Cerebellar nuclear complex (tissue), 1 donor: ENCODE data around the gene PRKCSH.
"Not testable (repeated sequence)": the region's sequence is repeated elsewhere in the genome, so short reads cannot be mapped to it uniquely, and the experiment has no call there.

Experiments
- DNase-seq, 2 experiments: peaks; one replicate each; lab custom pipeline; 2025; lab: John Stamatoyannopoulos, UW

PRKCSH gene

GRCh38 chr19:11450570-11451326, 15.3 kb downstream of the PRKCSH start:
- no peak for DNase-seq

DNA sequence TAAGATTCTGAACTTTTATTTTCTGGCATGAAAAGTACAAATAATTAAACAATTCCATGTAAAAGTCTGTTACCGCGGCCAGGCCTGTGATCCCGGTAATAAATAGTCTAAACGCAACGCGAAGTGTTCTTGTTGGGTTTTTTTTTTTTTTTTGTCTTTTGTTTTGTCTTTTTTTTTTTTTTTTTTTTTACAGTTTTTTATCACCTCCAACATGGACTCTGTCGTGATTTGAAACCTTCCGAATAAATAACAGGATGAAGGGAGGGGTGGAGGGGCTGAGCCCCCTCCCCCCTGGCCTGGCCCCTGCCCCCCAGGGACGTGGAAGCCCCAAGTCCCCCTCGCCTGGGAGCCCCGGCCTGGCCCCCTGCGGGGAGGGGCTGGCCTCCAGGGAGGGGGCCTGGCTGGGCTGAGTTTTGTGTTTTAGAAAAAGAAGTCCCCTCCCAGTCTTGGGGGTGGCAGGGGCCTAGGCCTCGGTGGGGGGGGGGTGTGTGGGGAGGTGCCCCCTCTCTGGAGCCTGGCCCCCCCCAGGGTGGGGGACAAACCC, 16.0 kb downstream of the PRKCSH start:
- DNase-seq = no peak

DNA sequence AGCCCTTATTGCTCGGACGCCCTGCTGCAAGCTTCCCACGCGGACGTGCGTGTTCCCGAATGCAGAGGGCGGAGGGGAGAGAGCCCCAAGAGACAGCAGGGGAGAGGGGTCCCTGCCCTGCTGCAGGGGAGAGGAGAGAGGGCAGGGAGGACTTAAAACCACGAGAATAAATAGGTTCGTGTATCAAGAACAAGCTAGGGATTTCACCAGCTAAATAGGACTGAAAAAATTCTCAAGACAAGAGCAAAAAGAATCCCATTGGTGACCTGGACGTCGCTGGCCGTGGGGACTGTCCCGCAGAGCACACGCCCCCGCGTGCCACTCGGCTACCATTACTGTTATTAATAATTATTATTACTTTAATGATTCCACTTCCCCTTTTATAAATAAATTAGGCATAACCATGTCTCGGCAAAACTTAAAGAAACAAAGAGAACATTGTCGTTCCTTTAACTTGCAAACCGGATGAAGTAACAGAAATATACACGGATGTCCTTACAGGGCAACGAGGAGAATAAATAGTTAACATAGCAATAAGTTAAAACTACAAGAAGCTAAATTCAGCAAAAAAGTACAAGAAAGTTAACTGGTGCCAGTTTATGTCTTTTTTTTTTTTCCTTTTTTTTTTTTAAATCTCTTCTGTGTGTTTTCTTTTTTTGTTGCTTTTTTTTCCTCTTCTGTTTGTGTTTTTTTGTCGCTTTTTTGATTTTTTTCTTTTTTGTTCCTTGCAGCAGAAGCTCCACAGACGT, 16.6 kb downstream of the PRKCSH start:
- DNase-seq = no peak

DNA sequence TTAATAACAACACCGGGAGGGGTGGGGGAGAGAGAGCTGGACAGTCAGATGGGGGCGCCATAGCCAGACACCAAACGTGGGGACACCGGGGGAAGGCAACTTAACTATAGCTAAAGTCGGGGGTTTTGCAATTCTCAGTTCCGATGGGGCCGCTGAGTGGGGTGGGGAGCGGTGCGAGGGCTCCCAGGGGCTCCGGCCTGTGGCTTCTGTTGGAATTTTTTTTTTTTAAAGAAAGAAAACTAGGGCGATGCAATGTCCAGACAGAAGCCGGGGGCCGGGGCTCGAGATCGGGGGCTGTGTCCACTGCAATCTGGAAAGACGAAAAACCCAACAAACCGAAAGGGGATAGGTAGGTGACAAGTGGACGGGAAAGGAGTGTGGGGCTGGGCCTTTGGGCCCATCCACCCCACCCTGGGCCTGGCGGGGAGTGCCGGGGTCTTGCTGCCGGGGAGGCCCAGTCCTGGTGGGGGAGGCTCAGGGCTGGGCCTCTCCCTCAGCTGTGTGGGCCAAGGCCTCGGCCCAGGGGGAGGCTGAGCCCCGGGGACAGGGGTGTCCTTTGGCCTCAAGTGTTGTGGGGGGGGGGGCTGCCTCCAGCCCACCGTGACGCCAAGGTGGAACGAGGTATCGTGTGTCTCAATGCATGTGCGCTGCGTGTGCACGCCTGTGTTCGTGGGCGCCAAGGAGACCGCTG, 17.3 kb downstream of the PRKCSH start:
- no peak for DNase-seq

DNA sequence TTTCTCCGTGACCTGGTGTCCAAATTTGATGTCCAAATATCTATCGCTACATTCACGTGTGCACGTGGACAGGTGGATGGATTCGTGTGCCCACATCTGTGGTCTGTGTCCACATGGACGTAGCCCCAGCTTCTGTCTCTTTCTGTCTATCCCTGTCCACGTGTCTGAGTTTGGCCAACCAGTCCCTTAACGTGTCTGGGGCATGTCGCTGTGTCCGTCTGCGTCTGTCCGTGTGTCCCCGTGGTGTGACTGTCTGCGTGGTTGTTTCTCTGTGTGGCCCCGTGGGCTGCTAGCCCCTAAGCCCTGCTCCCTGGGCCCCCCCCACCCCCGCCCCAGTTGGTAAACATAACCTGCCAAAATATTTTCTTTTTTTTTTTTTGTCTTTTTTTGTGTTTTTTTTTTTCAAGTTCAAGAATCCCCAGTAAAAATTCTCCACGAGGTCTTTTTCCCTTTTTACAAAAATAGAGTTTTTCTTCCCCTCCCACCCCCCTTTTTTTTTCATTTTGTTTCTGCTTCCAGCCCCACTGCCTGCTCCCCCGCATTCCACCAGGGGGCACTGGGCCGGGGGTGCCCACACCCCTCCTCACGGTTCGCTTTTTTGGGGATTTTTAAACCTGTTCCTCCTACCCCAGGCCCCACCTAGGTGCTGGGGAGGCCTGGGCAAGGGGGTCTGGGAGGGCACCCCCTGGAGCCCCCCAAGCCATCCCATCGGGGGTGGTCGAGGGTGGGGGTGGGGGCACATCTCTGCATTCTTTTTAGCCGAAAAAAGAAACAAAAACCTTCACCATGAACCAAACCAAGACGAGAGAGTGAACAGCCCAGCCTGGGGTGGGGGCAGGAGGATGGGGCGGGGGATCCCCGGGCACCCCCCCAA, 18.3 kb downstream of the PRKCSH start:
- DNase-seq = no peak

DNA sequence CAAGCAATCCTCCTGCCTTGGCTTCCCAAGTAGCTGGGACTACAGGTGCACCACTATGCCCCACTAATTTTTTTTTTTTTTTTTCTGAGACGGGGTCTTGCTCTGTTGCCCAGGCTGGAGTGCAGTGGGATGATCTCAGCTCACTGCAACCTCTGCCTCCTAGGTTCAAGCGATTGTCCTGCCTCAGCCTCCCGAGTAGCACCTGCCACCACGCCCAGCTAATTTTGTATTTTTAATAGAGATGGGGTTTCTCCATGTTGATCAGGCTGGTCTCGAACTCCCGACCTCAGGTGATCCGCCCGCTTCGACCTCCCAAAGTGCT, 19.8 kb downstream of the PRKCSH start:
- DNase-seq = not testable (repeated sequence)

DNA sequence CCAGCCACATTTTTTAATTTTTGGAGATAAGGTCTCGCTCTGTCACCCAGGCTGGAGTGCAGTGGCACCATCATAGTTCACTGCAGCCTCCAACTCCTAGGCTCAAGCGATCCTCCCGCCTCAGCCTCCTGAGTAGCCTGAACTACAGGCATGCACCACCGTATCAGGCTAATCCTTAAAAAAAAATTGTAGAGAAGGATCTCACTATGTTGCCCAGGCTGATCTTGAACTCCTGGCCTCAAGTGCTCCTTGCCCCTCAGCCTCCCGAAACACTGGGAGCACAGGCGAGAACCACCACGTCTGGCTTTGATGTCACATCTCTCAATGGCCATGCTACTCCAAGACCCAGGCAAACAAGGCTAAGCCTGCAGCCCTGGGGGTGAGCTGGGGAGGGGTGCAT, 21.2 kb downstream of the PRKCSH start:
- DNase-seq = no peak

DNA sequence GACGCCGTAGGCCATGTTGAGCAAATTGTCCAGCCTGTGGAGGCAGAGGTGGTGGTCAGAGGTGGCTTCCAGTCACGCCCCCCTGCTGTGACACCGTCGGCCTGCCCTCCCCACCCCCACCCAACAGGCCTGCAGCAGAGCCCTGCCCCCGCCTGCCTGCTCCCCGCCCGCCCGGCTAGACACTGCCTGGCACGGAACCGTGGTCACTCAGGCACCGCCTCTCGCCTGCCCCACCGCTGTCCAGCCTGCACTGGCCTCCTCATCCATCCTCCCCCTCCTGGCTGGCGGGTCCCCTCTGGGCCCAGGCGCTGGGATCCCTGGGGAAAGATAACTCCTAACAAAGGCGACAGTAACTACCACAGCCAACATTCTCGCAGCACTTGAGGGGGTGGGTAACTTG, 21.7 kb downstream of the PRKCSH start:
- no peak for DNase-seq

DNA sequence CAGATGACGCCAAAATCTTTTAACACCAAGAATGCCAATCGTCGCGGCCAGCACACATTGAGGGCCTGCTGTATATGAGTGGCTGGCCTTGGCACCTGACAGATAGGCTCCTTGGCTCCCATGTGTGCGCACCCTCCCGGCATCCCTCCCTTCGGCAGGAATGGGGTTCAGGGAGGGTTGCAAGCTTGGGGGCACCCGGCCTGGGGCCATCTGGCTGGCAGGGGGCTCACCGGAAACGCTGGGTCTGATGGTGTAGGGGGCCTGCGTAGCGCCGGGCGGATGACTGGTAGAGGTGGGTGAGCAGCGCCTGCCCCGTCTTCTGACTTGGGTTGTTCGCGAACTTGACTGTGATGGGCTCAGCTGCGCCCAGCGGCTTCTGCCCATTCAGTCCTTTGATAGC, 22.4 kb downstream of the PRKCSH start:
- no peak for DNase-seq

- DNase-seq = no peak
These were observed 22.9 kb downstream of the PRKCSH start for GRCh38 chr19:11458236-11458900.

GRCh38 chr19:11458912-11459311, 23.5 kb downstream of the PRKCSH start:
- DNase-seq = not testable (repeated sequence)

- no peak for DNase-seq
These were observed 24.8 kb downstream of the PRKCSH start for GRCh38 chr19:11460207-11460606.

DNA sequence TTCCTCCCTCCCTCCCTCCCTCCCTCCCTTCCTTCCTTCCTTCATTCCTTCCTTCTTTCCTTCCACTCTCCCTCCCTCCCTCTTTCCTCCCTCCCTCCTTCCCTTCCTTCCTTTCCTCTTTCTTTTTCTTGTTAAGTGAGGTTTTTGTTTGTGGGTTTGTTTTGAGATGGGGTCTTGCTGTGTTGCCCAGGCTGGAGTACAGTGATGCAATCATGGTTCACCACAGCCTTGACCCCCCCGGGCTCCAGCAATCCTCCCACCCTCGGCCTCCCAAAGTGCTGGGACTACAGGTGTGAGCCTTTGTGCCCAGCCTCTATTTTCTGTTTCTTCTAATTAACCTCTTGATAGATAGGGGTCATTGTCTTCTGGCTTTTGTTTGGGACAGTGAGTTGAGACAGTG, 26.0 kb downstream of the PRKCSH start:
- no peak for DNase-seq

DNA sequence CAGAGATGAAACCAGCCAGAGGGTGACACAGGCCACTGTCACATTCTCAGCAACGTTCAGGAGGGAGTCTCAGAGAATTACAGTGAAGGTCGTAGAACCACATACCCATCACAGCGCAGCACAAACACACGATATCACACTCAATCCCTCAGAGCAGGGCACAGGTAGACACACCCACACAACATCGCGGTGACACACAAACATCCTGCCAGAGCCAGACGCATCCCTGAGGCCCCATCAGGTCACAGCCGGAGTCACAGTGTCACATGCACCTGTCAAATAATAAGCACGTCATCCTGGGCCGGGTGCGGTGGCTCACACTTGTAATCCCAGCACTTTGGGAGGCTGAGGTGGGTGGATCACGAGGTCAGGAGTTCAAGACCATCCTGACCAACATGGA, 28.0 kb downstream of the PRKCSH start:
- DNase-seq = no peak

DNA sequence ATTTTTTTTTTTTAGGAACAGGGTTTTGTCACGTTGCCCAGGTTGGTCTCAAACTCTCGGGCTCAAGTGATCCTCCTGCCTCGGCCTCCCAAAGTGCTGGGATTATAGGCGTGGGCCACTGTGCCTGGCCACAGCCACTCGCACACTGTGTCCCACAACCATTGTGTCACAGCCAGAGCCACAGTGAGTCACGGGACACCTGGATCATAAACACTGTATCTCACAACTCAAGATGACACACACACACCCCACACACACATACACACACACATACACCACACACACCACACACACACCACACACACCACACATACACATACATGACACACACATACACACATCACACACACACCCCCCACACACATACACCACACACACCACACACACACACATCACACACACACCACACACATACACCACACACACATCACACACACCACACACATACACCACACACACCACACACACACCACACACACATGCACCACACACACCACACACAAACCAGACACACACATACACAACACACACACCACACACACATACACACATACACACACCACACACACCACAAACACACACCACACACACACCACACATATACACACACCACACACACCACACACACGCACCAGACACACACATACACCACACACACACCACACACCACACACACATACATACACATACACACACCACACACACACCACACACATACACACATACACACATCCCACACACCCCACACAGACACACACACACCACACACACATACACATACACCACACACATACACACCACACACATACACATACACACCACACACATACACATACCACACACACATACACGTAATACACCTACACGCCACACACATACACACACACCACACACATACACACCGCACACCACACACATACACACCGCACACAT, 29.2 kb downstream of the PRKCSH start:
- DNase-seq = no peak

GRCh38 chr19:11465600-11465999, 30.2 kb downstream of the PRKCSH start:
- DNase-seq = no peak

GRCh38 chr19:11468266-11468845, 32.9 kb downstream of the PRKCSH start:
- not testable (repeated sequence) for DNase-seq

- DNase-seq = no peak
These were observed 38.3 kb downstream of the PRKCSH start for GRCh38 chr19:11473725-11474124.

GRCh38 chr19:11475343-11475742, 39.9 kb downstream of the PRKCSH start:
- DNase-seq = not testable (repeated sequence)

DNA sequence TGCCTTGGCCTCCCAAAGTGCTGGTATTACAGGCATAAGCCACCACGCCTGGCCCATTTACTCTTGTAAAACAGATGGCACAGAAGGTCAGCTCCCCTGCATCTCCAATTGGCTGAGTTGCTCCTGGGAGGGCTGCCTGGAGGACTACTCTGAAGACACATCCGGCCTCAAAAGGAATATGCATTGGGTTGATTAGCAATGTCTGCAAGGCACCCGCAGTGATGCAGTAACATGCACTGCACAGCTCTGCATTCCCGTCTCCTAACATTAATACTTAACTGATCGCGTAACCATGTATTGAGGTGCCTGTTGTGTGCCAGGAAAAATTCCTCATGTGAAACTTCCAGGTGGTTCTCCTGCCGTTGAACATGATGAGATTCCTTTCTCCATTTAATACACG, 40.4 kb downstream of the PRKCSH start:
- DNase-seq = no peak
